IgD-negative memory B cell (primary cell): ENCODE data around the gene SMOC2. TPM values are rescaled to one million over a fixed set of nuclear protein-coding genes. Genes with fewer than 3 reads are reported as not detected.

Source experiments
- H3K27ac Mint-ChIP-seq, 3 donors: one replicate each; pipeline ENCODE4 v1.8.0; 2020 to 2022; ENCODE audit warnings: mild to moderate bottlenecking in 3 of 3, mixed read lengths in 3 of 3, moderate library complexity in 1 of 3
- H3K27me3 Mint-ChIP-seq: one replicate; pipeline ENCODE4 v1.8.0; 2021; ENCODE audit warnings: mixed read lengths
- H3K36me3 Mint-ChIP-seq: one replicate; pipeline ENCODE4 v1.8.0; 2020; ENCODE audit warnings: mild to moderate bottlenecking, mixed read lengths
- H3K4me1 Mint-ChIP-seq, 3 donors: one replicate each; pipeline ENCODE4 v1.8.0; 2020 to 2022; ENCODE audit warnings: mixed read lengths in 3 of 3, mild to moderate bottlenecking in 1 of 3
- H3K4me3 Mint-ChIP-seq, 4 donors: one replicate each; pipeline ENCODE4 v1.8.0; 2020 to 2022; ENCODE audit warnings: mild to moderate bottlenecking in 4 of 4, mixed read lengths in 4 of 4, moderate library complexity in 3 of 4
- H3K9me3 Mint-ChIP-seq, 3 donors: one replicate each; pipeline ENCODE4 v1.8.0; 2020 to 2021; ENCODE audit warnings: mixed read lengths in 3 of 3, mild to moderate bottlenecking in 1 of 3
- polyA plus RNA-seq: library from polyadenylated mRNA; unstranded; fragments of 300-500 nt; fragmentation: Illumina TruSeq; gene quantifications from one replicate; pipeline ENCODE4 v1.2.3, GENCODE V29; 2021

Gene SMOC2
- polyA plus RNA-seq, 1 donor from 2014 or later: not detected

DNA sequence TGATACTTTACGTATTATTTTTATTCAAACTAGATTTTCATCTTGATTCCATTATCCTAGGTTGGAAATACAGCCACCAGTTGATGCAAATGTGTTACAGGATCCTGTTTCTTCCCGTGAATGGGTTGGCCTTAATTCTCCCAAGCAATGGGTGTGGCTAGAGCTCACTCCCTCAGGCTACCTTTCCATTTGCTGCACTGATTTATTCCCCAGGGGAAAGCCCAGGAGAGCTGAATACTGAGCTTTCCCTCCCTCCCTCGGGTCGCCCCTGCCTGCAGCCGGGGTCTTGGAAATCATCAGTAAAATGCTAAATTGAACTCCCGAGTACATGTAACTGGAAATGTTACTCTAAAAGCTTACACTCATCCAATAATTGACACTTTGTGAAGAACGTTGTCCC lies 9.9 kb downstream of the SMOC2 start:
- peaks cover 7% of the 10 kb centered on the region for H3K36me3 Mint-ChIP-seq
- H3K9me3 Mint-ChIP-seq: no peaks in the 10 kb centered on the region
- H3K27me3 Mint-ChIP-seq: peaks cover 2% of the 10 kb centered on the region
- H3K4me1 Mint-ChIP-seq: peaks cover 0 to 5% (median 0%) of the 10 kb centered on the region in 3 donors
- H3K27ac Mint-ChIP-seq: no peak overlapping the region
- no peak overlapping the region for H3K4me3 Mint-ChIP-seq

- peaks cover 9% of the 10 kb centered on the region for H3K36me3 Mint-ChIP-seq
- H3K9me3 Mint-ChIP-seq: no peaks in the 10 kb centered on the region
- H3K27me3 Mint-ChIP-seq: peaks cover 2% of the 10 kb centered on the region
- H3K27ac Mint-ChIP-seq: no peak overlapping the region
- no peak overlapping the region for H3K4me3 Mint-ChIP-seq
- H3K4me1 Mint-ChIP-seq: peaks cover 0 to 5% (median 0%) of the 10 kb centered on the region in 3 donors
Measured at GRCh38 chr6:168451805-168452517, 11.0 kb downstream of the SMOC2 start.

- no peak overlapping the region for H3K27ac Mint-ChIP-seq
- H3K4me1 Mint-ChIP-seq: no peaks in the 10 kb centered on the region
- no peaks in the 10 kb centered on the region for H3K9me3 Mint-ChIP-seq
- no peak overlapping the region for H3K4me3 Mint-ChIP-seq
- no peaks in the 10 kb centered on the region for H3K27me3 Mint-ChIP-seq
- peaks cover 9% of the 10 kb centered on the region for H3K36me3 Mint-ChIP-seq
Measured at GRCh38 chr6:168452685-168453377, 11.8 kb downstream of the SMOC2 start.

GRCh38 chr6:168455847-168456530 lies 15.0 kb downstream of the SMOC2 start:
- H3K36me3 Mint-ChIP-seq: peaks cover 7% of the 10 kb centered on the region
- peaks cover 1% of the 10 kb centered on the region for H3K27me3 Mint-ChIP-seq
- H3K4me3 Mint-ChIP-seq: no peak overlapping the region
- H3K4me1 Mint-ChIP-seq: no peaks in the 10 kb centered on the region
- H3K9me3 Mint-ChIP-seq: no peaks in the 10 kb centered on the region
- H3K27ac Mint-ChIP-seq: no peak overlapping the region

GRCh38 chr6:168456907-168457652 lies 16.1 kb downstream of the SMOC2 start:
- Mint-ChIP-seq H3K27me3 (peaks cover 1% of the 10 kb centered on the region), H3K36me3 (peaks cover 5% of the 10 kb centered on the region), H3K4me1 (no peaks in the 10 kb centered on the region), H3K4me3 (no peak overlapping the region), H3K27ac (no peak overlapping the region), H3K9me3 (peaks cover 0 to 2% (median 0%) of the 10 kb centered on the region in 3 donors)

DNA sequence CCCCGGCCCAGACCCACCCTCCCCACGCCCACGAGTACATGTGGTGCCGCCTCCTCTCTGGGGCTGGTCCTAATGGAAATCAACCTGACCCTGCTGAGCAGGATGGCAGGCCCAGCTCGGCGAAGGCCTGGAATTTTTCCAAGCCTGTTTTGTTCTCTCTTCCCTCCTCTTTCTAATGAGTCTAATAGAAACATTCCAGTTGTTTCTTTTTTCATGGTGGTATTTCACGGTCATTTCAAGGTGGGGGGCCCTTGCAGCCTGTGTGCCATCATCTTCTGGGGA lies 16.6 kb downstream of the SMOC2 start:
- Mint-ChIP-seq H3K4me1 (no peaks in the 10 kb centered on the region), H3K27ac (no peak overlapping the region), H3K4me3 (no peak overlapping the region), H3K27me3 (peaks cover 1% of the 10 kb centered on the region), H3K9me3 (peaks cover 0 to 2% (median 0%) of the 10 kb centered on the region in 3 donors), H3K36me3 (peaks cover 5% of the 10 kb centered on the region)

DNA sequence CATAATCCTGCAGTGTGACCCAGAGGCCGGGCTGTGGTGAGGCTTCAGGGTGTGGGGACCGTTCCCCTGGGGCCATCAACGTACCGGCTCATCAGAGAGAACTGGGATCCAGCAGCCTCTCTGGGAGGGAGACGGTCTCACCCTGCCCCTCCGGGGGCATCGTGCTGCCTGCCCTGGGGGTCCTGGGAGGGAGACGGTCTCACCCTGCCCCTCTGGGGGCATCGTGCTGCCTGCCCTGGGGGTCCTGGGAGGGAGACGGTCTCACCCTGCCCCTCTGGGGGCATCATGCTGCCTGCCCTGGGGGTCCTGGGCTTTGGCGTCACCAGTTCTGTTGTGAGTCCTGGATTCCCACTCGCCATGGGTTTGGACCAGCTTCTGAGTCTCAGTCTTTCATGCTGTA lies 17.1 kb downstream of the SMOC2 start:
- H3K27ac Mint-ChIP-seq: no peak overlapping the region
- H3K27me3 Mint-ChIP-seq: peaks cover 1% of the 10 kb centered on the region
- H3K9me3 Mint-ChIP-seq: peaks cover 0 to 2% (median 0%) of the 10 kb centered on the region in 3 donors
- peaks cover 5% of the 10 kb centered on the region for H3K36me3 Mint-ChIP-seq
- H3K4me1 Mint-ChIP-seq: no peaks in the 10 kb centered on the region
- no peak overlapping the region for H3K4me3 Mint-ChIP-seq

GRCh38 chr6:168459572-168459971 lies 18.6 kb downstream of the SMOC2 start:
- Mint-ChIP-seq H3K27me3 (peaks cover 1% of the 10 kb centered on the region), H3K4me3 (no peak overlapping the region), H3K9me3 (peaks cover 0 to 2% (median 0%) of the 10 kb centered on the region in 3 donors), H3K36me3 (peaks cover 2% of the 10 kb centered on the region), H3K4me1 (peaks cover 0 to 2% (median 0%) of the 10 kb centered on the region in 3 donors), H3K27ac (no peak overlapping the region)

GRCh38 chr6:168462289-168462853 lies 21.4 kb downstream of the SMOC2 start:
- Mint-ChIP-seq H3K9me3 (peaks cover 0 to 2% (median 0%) of the 10 kb centered on the region in 3 donors), H3K27ac (no peak overlapping the region)

GRCh38 chr6:168464546-168464945 lies 23.6 kb downstream of the SMOC2 start:
- H3K36me3 Mint-ChIP-seq: no peaks in the 10 kb centered on the region
- H3K4me1 Mint-ChIP-seq: peaks cover 0 to 2% (median 0%) of the 10 kb centered on the region in 3 donors
- H3K27me3 Mint-ChIP-seq: no peaks in the 10 kb centered on the region
- no peak overlapping the region for H3K4me3 Mint-ChIP-seq
- no peak overlapping the region for H3K27ac Mint-ChIP-seq
- peaks cover 0 to 2% (median 0%) of the 10 kb centered on the region in 3 donors for H3K9me3 Mint-ChIP-seq

More at GRCh38 chr6:168462289-168462853, 21.4 kb downstream of the SMOC2 start:
- H3K4me1 Mint-ChIP-seq: peaks cover 0 to 2% (median 0%) of the 10 kb centered on the region in 3 donors
- H3K4me3 Mint-ChIP-seq: no peak overlapping the region
- H3K36me3 Mint-ChIP-seq: no peaks in the 10 kb centered on the region
- H3K27me3 Mint-ChIP-seq: peaks cover 1% of the 10 kb centered on the region

- Mint-ChIP-seq H3K27me3 (no peaks in the 10 kb centered on the region), H3K4me1 (peaks cover 0 to 2% (median 0%) of the 10 kb centered on the region in 3 donors), H3K36me3 (no peaks in the 10 kb centered on the region), H3K9me3 (no peaks in the 10 kb centered on the region), H3K4me3 (no peak overlapping the region), H3K27ac (no peak overlapping the region)
Measured at GRCh38 chr6:168468045-168468444, 27.1 kb downstream of the SMOC2 start.

GRCh38 chr6:168469521-168469920 lies 28.5 kb downstream of the SMOC2 start:
- Mint-ChIP-seq H3K36me3 (no peaks in the 10 kb centered on the region), H3K9me3 (no peaks in the 10 kb centered on the region), H3K27me3 (peaks cover 2% of the 10 kb centered on the region), H3K4me3 (no peak overlapping the region), H3K27ac (no peak overlapping the region), H3K4me1 (no peaks in the 10 kb centered on the region)

- no peaks in the 10 kb centered on the region for H3K36me3 Mint-ChIP-seq
- H3K4me1 Mint-ChIP-seq: no peaks in the 10 kb centered on the region
- H3K9me3 Mint-ChIP-seq: peaks cover 0 to 2% (median 0%) of the 10 kb centered on the region in 3 donors
- H3K27me3 Mint-ChIP-seq: peaks cover 2% of the 10 kb centered on the region
- no peak overlapping the region for H3K27ac Mint-ChIP-seq
- H3K4me3 Mint-ChIP-seq: no peak overlapping the region
Measured at GRCh38 chr6:168469926-168470325, 28.9 kb downstream of the SMOC2 start.

DNA sequence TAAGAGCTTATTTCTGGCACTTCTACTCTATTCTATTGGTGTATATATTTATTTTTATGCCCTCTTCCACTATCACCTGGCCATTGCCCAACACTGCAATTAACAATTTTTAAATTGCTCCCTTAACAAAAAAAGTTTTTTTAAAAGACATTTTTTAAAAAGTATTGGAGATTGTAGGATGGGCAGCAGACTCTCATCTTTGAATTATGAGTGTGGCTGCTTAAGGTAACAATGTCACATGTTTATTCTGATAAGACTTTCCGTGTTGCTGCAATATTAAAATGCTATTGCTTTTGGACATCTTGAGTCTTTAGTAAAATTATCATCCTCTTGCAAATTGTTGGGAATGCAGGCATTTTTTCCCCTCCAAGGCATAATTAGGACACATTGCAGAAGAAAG lies 31.4 kb downstream of the SMOC2 start:
- Mint-ChIP-seq H3K27ac (no peak overlapping the region), H3K9me3 (peaks cover 0 to 2% (median 2%) of the 10 kb centered on the region in 3 donors), H3K4me3 (no peak overlapping the region), H3K27me3 (peaks cover 5% of the 10 kb centered on the region), H3K36me3 (no peaks in the 10 kb centered on the region), H3K4me1 (no peaks in the 10 kb centered on the region)
